OCI-LY1 (cell line): ENCODE results near the gene CASP9.
"Not testable (repeated sequence)": the region's sequence is repeated elsewhere in the genome, so short reads cannot be mapped to it uniquely, and the experiment has no call there.

ENCODE experiments used
- H2AFZ ChIP-seq: fragments of 200-600 bp; sonication (generic), shearing (Covaris generic); 2 replicates; pipeline ENCODE4 v1.6.0; 2014; ENCODE audit warnings: antibody characterized with exemption, mild to moderate bottlenecking, low read length
- H3F3A ChIP-seq: fragments of 200-600 bp; sonication (generic), shearing (Covaris generic); 2 replicates; pipeline ENCODE4 v1.6.0; 2014; ENCODE audit warnings: mild to moderate bottlenecking, antibody characterized with exemption, low read length, moderate library complexity; ENCODE audit not compliant: insufficient read depth
- H3K27ac ChIP-seq: fragments of 200-600 bp; sonication (generic); 2 replicates; pipeline ENCODE4 v1.5.1; 2014; ENCODE audit warnings: low read length, mixed run types, mild to moderate bottlenecking, low read depth; ENCODE audit not compliant: poor library complexity, severe bottlenecking
- H3K27me3 ChIP-seq: fragments of 200-600 bp; sonication (generic); 2 replicates; pipeline ENCODE4 v1.6.0; 2014; ENCODE audit warnings: antibody characterized with exemption, mild to moderate bottlenecking, low read length, moderate library complexity; ENCODE audit not compliant: insufficient read depth
- H3K36me3 ChIP-seq: fragments of 200-600 bp; sonication (generic); 2 replicates; pipeline ENCODE4 v1.6.1; 2014; ENCODE audit warnings: mild to moderate bottlenecking, antibody characterized with exemption, low read length, moderate library complexity, mixed read lengths; ENCODE audit not compliant: insufficient read depth
- H3K4me1 ChIP-seq: fragments of 200-600 bp; sonication (generic); 2 replicates; pipeline ENCODE4 v1.5.1; 2014; ENCODE audit warnings: mild to moderate bottlenecking, low read length, moderate library complexity; ENCODE audit not compliant: insufficient read depth, severe bottlenecking
- H3K4me2 ChIP-seq: fragments of 200-600 bp; sonication (generic), shearing (Covaris generic); 2 replicates; pipeline ENCODE4 v1.6.1; 2014; ENCODE audit warnings: low read length
- H3K4me3 ChIP-seq: fragments of 200-600 bp; sonication (generic); 2 replicates; pipeline ENCODE4 v1.5.1; 2014; ENCODE audit warnings: low read length, low read depth, mild to moderate bottlenecking, mixed read lengths; ENCODE audit not compliant: poor library complexity, severe bottlenecking
- H3K79me2 ChIP-seq: fragments of 200-600 bp; shearing (Covaris generic); 2 replicates; pipeline ENCODE4 v1.6.1; 2016; ENCODE audit warnings: mixed run types, low read length, mixed read lengths; ENCODE audit not compliant: insufficient read depth
- H3K9ac ChIP-seq: fragments of 200-600 bp; sonication (generic), shearing (Covaris generic); 2 replicates; pipeline ENCODE4 v1.6.1; 2014; ENCODE audit warnings: mild to moderate bottlenecking, low read length, mixed read lengths
- H3K9me2 ChIP-seq: fragments of 200-600 bp; sonication (generic), shearing (Covaris generic); 2 replicates; pipeline ENCODE4 v1.6.1; 2014; ENCODE audit warnings: low read depth, mild to moderate bottlenecking, low read length, mixed read lengths
- H3K9me3 ChIP-seq: fragments of 200-600 bp; shearing (Covaris generic); 2 replicates; pipeline ENCODE4 v1.6.1; 2014; ENCODE audit warnings: low read length, mixed read lengths
- H4K20me1 ChIP-seq: fragments of 200-600 bp; sonication (generic), shearing (Covaris generic); 2 replicates; pipeline ENCODE4 v1.6.0; 2016; ENCODE audit warnings: mild to moderate bottlenecking, low read length; ENCODE audit not compliant: insufficient read depth
- CTCF ChIP-seq: fragments of 200-600 bp; sonication (generic), shearing (Covaris generic); IDR thresholded peaks from 2 replicates; pipeline ENCODE4 v1.5.1; 2017; ENCODE audit warnings: mild to moderate bottlenecking, antibody characterized with exemption, low read length, moderate library complexity, mixed read lengths
- EZH2 ChIP-seq: fragments of 200-600 bp; sonication (generic), shearing (Covaris generic); IDR thresholded peaks from 2 replicates; pipeline ENCODE4 v1.8.0; 2017; ENCODE audit warnings: borderline replicate concordance, mixed run types, mild to moderate bottlenecking, antibody characterized with exemption, low read length, moderate library complexity, mixed read lengths

CASP9 gene

GRCh38 chr1:15492596-15492995 is 31.4 kb downstream of the CASP9 start:
- no peak overlapping the region for H3K4me2 ChIP-seq
- H3K79me2 ChIP-seq, result no peaks in the 10 kb centered on the region
- H3K4me3 ChIP-seq, result no peak overlapping the region
- no peaks in the 10 kb centered on the region for H3K9me3 ChIP-seq
- H3K9ac ChIP-seq, result no peak overlapping the region
- no peaks in the 10 kb centered on the region for H4K20me1 ChIP-seq
- H3K4me1 ChIP-seq, result no peaks in the 10 kb centered on the region
- no peaks in the 10 kb centered on the region for H3K27me3 ChIP-seq
- H3F3A ChIP-seq, result no peaks in the 10 kb centered on the region; the same call in 1 of the 2 replicates
- H3K27ac ChIP-seq, result no peak overlapping the region
- no peak overlapping the region for H2AFZ ChIP-seq
- H3K36me3 ChIP-seq, result no peaks in the 10 kb centered on the region
- H3K9me2 ChIP-seq, result no peaks in the 10 kb centered on the region
- TF ChIP-seq CTCF, result no peak
- no peak for TF ChIP-seq EZH2

- not testable (repeated sequence) for H2AFZ ChIP-seq, H3K4me1 ChIP-seq, H3K79me2 ChIP-seq, H3K36me3 ChIP-seq, H3K27me3 ChIP-seq, H3K4me3 ChIP-seq, H3K9me3 ChIP-seq, H3K9ac ChIP-seq, H3K27ac ChIP-seq, H3F3A ChIP-seq, H3K9me2 ChIP-seq, H4K20me1 ChIP-seq, H3K4me2 ChIP-seq
Observed at GRCh38 chr1:15491010-15491409, 33.0 kb downstream of the CASP9 start.

- H2AFZ ChIP-seq, result no peak overlapping the region
- H4K20me1 ChIP-seq, result no peaks in the 10 kb centered on the region
- no peaks in the 10 kb centered on the region for H3K4me1 ChIP-seq
- no peak for TF ChIP-seq CTCF
- TF ChIP-seq EZH2, result no peak
- H3K27me3 ChIP-seq, result no peaks in the 10 kb centered on the region
- no peak overlapping the region for H3K4me3 ChIP-seq
- H3K9me2 ChIP-seq, result no peaks in the 10 kb centered on the region
- no peaks in the 10 kb centered on the region for H3K36me3 ChIP-seq
- no peak overlapping the region for H3K4me2 ChIP-seq
- H3K27ac ChIP-seq, result no peak overlapping the region
- H3K79me2 ChIP-seq, result no peaks in the 10 kb centered on the region
- no peak overlapping the region for H3K9ac ChIP-seq
- H3K9me3 ChIP-seq, result no peaks in the 10 kb centered on the region
- no peaks in the 10 kb centered on the region for H3F3A ChIP-seq
Observed at GRCh38 chr1:15489052-15489736, 34.8 kb downstream of the CASP9 start.

- H2AFZ ChIP-seq, result no peak overlapping the region
- H3K27me3 ChIP-seq, result no peaks in the 10 kb centered on the region
- H3K4me2 ChIP-seq, result no peak overlapping the region
- H3K27ac ChIP-seq, result no peak overlapping the region
- no peaks in the 10 kb centered on the region for H3F3A ChIP-seq
- no peaks in the 10 kb centered on the region for H3K9me2 ChIP-seq
- H3K9ac ChIP-seq, result no peak overlapping the region
- no peaks in the 10 kb centered on the region for H3K79me2 ChIP-seq
- no peaks in the 10 kb centered on the region for H3K4me1 ChIP-seq
- H3K36me3 ChIP-seq, result no peaks in the 10 kb centered on the region
- H4K20me1 ChIP-seq, result no peaks in the 10 kb centered on the region
- H3K9me3 ChIP-seq, result no peaks in the 10 kb centered on the region
- no peak for TF ChIP-seq CTCF
- no peak for TF ChIP-seq EZH2
- no peak overlapping the region for H3K4me3 ChIP-seq
Observed at GRCh38 chr1:15488371-15488770, 35.6 kb downstream of the CASP9 start.

- not testable (repeated sequence) for H3K4me2 ChIP-seq, H3K36me3 ChIP-seq, H3K79me2 ChIP-seq, H3K4me1 ChIP-seq, H3K9me2 ChIP-seq, H4K20me1 ChIP-seq, H3K27ac ChIP-seq, H3K27me3 ChIP-seq, H3K9me3 ChIP-seq, H3F3A ChIP-seq, H3K4me3 ChIP-seq, H3K9ac ChIP-seq, H2AFZ ChIP-seq
Observed at GRCh38 chr1:15486844-15487610, 37.0 kb downstream of the CASP9 start.
